HG02759 (cell line): ENCODE measurements around the gene EMP3.
"Not testable (repeated sequence)": the region's sequence is repeated elsewhere in the genome, so short reads cannot be mapped to it uniquely, and the experiment has no call there.

Experiments used
- ATAC-seq: cut with Tn5 transposase; IDR thresholded peaks from one replicate; pipeline ENCODE4 v1.9.1; 2021; ENCODE audit warnings: mild to moderate bottlenecking, moderate library complexity; ENCODE audit not compliant: unreplicated experiment

EMP3 gene, protein sequence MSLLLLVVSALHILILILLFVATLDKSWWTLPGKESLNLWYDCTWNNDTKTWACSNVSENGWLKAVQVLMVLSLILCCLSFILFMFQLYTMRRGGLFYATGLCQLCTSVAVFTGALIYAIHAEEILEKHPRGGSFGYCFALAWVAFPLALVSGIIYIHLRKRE

DNA sequence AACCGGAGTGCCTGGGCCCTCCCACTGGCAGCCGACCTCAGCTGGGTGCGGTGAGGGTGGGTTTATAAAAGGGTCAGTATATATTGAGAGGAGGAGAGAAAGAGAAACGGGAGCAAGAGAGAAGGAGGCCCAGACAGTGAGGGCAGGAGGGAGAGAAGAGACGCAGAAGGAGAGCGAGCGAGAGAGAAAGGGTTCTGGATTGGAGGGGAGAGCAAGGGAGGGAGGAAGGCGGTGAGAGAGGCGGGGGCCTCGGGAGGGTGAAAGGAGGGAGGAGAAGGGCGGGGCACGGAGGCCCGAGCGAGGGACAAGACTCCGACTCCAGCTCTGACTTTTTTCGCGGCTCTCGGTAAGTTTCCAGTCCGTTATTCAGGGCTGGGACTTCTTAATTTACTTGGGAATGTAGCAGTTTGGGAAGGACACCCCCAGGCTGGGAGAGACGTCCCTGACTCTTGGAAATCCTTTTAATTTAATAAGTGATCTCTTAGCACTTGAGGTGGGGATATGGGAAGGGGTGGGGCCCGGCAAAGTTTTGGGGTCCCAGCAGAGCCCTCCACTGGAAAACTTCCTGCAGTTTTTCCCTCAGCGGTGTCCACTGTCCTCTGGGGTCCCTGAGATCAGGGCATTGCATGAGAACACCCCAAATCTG, at the start of gene EMP3:
Gene EMP3 (plus strand): TSS at position 288 of the 646 bp plus-strand sequence. CDS start 1,293 bp downstream, outside the sequence.
- no peak for ATAC-seq

DNA sequence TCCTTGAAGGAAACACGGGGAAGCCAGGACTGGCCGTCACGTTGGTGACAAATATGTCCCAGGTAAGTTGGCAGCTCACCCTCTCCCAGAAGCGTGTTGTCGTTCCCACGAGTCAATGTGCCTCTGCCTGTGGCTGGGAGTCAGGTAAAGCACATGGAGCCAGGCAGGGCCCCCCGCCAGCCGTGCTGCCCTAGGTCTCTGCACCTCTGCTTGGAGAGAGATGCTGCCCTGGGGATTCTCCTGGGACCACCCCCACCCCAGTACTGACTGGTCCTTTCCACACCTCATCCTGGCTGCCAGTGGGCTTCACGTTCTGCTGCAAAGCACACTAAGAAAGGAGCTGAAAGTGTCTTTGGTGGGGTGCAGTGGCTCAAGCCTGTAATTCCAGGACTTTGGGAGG, 45.6 kb upstream of the EMP3 start:
- no peak for ATAC-seq

DNA sequence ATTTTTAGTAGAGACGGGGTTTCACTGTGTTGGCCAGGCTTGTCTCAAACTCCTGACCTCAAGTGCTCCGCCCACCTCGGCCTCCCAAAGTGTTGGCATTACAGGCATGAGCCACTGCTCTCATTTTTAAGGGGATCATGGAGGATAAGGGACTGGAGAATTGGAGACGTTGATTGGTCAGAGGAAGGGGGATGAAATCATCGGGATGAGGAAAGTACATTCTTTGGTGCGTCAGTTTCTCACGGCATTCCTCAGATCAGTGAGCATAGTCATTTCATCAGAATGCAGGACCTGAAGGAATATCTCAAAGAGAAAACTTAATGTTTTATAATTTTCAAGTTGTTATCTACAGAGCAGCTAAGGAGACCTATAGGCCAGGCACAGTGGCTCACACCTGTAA, 41.4 kb upstream of the EMP3 start:
- no peak for ATAC-seq

DNA sequence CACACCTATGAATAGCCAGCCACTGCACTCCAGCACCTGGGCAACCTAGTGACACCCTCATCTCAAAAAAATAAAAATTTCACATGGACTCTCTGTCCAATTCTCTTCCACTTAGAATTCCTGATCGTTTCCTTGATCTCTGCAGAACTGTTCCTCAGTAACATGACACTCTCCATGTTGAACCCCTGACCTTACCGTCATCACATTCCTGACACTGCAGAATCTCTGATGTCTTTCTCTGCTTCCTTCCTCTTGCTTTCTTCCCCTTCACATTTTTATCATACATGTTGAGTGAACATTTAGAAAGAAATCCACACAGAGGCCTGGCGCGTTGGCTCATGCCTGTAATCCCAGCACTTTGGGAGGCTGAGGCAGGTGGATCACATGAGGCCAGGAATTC, 40.5 kb upstream of the EMP3 start:
- ATAC-seq = no peak

DNA sequence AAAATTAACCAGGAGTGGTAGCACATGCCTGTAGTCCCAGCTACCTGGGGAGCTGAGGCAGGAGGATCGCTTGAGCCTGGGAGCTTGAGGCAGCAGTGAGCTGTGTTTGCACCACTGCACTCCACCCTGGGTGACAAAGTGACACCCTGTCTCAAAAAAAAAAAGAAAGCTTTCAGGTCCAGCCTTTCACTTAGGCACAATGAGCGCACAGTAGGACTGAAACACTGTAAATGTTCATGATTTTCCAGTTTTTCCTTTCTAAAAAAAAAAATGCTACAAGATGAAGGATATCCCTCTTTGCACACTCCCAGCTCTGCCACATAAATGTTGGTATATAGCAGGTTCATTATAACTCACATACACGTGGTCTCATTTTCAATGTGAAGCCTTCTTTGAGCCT, 37.6 kb upstream of the EMP3 start:
- no peak for ATAC-seq

DNA sequence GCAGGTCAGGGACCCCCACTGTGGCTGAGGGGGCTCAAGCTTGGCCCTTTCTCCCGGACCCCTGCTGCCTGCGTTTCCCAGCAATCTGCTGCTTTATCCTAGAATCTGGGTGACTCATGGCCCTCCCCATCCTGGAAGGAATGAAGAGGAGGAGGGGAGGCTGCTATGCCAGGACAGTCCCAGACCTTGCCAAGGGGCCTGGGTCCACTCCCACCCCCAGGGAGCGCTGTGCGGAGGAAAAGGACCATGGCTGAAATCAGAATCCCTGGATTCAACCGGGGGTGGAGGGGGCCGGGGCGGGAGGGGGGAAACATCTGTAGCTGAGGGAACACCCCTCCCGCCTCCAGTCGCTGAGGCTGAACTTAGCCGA, 35.0 kb upstream of the EMP3 start:
- ATAC-seq = no peak

DNA sequence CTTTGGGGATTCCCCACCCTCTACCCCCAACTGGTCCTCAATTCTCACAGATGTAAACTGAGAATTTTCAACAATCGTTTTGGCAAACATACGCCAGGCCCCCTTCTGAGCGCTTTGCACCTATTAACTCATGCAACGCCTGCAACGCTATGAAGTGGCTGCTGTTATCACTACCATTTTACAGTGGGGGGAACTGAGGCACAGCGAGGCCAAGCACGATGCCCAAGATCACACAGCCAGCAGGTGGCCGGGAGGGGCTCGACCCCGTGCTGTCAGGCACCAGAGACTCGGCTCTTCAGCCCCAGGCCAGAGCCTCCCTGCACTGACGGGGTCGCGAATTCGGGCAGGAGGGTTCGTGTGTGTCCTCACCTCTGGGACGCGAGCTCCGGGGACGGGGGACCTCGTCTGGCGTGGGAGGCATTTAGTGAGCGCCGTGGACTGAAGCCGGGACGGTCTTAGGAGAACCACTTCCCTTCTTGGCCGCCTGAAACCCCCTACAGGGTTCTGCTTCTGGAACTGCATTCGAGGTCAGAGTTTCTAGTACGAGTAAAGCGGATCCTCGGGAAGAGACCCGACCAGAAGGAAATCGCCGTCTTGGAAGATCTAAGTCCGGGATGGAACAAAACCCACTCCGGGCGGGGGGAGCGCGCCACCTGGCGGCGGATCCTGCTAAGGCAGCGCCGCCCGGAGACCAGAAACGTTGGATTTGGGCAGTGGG, 34.4 kb upstream of the EMP3 start:
- no peak for ATAC-seq

DNA sequence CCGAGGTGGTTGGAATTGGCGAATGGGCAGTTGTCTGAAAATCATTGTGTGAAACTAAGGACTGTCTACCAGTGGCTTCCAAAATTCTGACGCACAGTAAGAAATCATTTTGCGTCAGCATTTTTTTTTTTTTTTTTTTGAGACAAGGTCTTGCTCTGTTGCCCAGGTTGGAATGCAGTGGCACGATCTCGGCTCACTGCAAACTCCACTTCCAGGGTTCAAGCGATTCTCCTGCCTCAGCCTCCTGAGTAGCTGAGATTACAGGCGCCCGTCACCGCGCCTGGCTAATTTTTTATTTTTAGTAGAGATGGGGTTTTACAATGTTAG, 33.9 kb upstream of the EMP3 start:
- ATAC-seq = not testable (repeated sequence)

DNA sequence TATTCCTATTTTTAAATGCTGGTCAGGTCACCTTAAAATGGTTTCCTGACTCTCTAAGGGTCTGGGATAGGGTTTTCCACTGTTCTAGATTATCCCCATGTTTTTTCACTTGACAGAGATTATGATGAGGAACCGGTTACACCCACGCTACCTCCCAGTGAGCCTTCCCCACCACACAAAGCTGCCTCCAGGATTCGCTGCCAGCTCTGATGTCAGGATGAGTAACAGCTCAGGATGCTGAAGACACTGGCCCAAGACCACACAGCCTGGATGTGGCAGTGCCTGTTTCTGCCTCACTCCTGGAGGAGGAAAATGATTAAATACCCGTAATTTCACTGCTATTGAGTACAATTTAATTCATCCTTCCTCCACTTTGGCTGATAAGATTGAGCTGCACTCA, 32.6 kb upstream of the EMP3 start:
- ATAC-seq = no peak

DNA sequence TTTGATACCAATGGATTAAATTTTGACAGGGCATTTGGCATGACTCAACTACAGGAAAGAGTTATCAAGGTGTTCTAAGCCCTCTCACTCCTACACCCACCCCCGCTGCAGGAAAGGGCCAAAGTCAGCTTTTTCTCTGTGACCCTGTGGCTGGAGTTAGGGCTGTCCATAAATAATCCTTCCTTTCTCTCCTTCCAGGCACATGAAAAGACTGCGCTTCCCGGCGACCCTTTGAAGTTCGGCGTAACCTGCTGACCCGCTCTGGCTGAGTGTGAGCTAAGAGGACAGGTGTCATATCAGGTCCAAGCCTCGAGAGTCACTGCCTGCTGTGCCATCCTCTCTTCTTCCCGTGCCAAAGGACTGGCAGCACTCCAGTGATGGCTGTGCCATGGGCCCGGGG, 29.9 kb upstream of the EMP3 start:
- ATAC-seq = no peak

DNA sequence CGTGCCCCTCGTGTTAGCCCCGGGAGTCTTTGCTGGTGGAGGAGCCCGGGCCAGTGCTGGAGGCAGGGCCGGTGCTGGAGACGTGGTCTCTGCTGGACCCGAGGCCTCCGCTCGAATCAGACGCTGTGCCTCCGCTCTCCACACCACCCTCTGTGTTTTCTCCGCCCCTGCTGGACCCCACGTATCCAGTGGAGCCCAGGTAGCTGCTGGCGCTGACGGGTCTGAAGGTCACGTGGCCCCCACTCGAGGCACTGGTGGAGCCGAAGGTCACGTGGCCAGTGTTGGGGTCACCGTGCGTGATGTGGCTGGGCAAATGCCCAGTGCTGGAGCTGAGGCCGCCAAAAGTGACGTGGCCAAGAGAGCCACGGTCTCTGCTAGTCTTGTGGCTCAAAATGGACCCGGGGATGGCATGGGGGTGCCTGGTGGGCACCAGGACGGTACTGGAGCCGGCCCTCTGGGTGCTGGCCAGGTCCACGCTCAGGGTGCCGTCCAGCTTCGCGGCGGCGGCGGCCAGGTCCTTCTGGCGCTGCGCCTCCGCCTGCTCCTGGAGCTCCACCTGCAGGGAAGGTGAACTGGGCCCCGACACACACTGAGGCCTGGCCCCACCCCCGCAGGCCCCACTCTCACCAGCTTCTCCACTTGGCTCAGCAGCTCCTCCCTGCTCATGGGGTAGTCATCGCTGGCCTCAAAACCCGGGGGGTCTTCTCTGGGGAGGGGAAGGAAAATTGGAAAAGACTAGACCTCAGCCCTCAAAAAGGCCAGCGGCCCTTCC, 28.2 kb upstream of the EMP3 start:
- no peak for ATAC-seq

DNA sequence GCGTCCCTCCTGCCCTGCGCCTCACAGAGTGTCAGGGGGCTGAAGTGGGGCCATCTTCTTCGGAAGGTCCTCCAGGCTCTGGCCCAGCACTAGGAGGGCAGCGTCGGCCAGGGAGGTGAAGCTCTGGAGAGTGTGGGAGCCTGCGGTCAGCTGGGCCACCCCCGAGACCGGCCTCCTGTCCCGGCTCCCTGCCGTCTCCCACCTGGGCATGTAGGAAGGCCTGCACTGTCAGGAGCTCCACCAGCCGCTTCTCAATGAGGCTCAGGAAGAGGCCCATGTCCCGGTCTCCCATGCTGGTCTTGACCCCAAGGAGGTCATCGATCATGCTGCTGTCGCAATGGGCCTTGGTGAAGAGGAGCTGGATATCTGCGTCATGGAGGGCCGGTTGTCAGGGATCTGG, 27.4 kb upstream of the EMP3 start:
- no peak for ATAC-seq

DNA sequence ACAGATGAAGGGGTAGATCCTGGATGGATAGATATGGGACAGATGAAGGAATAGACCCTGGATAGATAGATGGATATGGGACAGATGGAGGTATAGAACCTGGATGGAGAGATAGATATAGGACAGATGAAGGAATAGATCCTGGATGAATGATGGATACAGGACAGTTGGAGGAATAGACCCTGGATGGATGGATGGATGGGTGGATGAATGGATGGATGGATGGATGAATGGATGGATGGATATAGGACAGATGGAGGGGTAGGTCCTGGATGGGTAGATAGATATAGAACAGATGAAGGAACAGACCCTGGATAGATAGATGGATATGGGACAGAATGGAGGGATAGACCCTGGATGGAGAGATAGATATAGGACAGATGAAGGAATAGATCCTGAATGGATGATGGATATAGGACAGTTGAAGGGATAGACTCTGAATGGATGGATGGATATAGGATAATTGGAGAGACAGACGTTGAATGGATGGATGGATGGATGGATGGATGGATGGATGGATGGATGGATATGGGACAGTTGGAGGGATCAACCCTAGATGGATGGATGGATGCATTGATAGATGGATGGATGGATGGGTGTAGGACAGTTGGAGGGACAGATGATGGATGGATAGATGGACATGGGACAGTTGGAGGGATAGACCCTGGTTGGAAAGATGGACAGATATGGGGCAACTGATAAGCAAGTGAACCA, 23.3 kb upstream of the EMP3 start:
- no peak for ATAC-seq

DNA sequence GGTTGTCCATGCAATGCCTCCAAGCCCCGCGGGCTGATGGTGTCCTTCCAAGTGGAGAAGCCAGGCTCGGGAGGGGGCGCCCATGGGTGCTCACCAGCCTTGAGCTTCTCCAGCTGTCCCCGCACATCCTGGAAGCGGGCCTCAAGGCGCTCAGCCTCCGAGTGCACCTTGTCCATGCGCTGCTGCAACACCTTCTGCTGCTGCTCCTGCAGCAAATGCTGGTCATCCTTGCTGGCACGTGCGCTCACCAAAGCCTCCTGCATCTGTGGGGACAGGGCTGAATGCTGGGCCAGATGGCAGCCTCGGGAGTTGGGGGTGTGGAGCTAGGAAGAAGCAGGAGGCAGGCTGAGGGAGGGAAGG, 22.8 kb upstream of the EMP3 start:
- ATAC-seq = no peak

DNA sequence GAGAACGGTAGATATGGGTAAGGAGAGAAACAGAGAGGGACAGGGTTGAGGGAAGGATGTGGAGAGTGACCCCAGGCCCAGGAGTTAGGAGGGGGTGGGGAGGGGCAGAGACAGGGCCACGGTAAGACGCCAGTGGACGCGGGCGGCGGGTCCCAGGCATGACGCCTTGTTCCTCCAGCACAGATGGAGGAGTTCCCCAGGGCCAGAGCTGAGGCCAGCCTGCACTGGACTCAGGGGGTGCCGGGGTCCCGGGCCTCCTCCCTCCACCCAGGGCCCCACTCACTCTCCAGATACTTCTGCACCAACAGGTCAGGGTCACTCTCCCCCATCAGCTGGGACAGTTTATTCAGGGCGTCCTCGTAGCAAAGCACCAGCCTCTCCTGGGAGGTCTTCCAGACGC, 22.0 kb upstream of the EMP3 start:
- ATAC-seq = no peak

DNA sequence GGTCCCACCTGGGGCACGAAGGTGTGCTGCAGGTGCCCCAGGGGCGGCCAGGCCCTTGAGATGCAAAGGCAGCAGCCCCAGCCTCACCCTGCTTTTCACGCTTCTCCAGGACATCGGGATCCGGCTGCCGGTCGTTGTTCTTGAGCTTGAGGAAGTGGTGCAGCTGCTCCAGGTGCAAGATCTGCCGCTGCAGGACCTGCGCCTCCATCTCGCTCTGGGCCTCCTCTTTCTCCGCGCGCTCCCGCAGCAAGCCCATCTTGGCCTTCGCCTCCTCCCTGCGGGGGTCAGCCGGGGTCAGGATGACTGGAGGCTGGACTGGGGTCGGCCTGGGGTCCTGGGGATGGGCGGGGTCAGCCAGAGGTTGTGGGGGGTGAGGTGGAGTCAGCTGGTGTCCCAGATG, 21.5 kb upstream of the EMP3 start:
- no peak for ATAC-seq

DNA sequence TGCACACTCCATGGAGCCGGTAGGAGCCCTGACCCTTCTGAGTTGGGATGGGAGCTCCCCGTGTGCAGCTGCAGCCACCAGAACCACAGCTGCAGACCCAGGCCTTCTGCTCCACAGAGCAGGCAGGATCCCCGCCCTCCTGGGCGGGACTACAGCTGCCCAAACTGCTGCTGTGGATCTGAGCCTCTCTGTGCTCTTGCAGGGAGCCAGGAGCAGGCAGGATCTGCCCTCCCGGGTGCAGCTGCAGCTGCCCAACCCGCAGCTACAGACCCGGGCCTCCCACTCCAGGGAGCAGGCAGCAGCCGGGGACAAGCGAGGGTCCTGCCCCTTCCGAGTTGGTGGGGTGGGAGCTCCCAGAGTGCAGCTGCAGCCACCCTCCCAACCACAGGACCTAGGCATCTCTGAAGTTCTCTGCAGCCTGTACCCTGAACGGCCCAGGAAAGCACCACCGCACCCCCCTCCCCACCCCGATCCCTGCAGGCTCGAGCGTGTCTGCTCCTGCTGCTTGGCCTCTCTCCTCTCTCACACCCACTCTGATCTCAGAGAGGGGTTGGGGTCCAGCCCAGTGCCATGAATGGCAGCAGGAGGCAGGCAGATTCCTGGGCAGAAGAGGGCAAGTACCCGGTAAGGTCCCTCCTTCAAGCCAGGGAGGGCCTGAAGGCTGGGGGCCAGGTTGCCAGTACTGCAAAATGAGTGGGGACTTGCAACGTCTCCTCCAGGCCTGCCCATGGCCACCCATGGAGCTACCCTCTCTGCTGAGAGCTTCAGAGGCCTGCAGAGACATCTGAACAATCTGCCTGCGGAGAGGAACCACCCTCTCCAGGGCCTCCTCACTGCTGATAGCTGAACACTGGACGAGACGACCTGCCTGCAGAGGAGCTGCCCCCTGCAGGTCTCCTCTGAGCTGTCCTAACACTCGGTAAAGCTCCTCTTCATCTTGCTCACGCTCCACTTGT, 16.4 kb upstream of the EMP3 start:
- ATAC-seq = no peak

DNA sequence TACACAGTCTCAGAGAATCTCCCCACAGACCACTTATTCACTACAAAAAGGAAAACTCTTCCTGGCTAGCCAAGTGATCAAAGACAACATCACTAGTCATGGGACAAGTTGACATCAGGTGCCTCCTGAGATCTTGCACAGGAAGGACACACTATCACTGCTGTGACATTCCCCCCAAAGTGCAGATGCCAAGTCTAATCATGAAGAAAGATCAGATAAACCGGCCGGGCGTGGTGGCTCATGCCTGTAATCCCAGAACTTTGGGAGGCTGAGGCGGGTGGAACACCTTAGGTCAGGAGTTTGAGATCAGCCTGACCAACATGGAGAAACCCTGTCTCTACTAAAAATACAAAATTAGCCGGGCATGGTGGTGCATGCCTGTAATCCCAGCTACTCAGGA, 15.6 kb upstream of the EMP3 start:
- not testable (repeated sequence) for ATAC-seq

DNA sequence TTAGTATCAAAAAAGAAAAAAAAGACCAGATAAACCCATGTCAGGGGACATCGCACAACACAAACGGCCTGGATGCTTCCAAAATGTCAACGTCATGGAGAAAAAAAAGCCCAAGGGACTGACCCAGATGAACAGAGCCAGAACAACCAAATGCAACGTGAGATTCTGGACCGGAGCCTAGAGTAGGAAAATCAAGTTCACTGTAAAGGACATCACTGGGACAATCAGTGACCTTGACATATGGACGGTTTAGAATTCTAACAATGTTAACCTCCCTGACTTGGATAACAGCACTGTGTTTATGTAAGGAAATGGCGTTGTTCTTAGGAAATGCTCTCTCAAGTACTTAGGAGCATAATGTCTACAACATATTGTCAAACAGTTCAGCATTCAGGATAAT, 15.1 kb upstream of the EMP3 start:
- no peak for ATAC-seq

DNA sequence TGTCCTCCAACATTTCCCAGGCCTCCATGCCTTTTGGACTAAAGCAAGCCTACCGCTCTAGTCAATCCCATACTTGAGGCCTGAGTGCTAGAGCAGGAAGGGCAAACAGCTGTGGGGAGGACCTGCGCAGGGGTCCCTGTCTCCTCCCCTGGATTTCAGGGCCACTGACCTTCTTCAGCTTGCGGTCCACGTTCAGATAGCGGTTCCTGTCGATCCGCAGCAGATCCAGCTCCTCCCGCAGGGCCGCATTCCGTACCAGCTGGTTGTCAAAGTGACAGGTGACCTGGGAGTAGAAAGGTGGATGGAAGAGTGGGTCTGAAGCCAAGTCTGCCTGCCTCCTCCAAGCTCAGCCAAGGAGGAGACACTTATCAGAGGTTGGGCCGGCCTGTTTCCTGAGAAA, 14.0 kb upstream of the EMP3 start:
- ATAC-seq = no peak
